Eye (tissue), 1 donor: ENCODE measurements around the gene LGALS13.
A peak's percentile ranks its signal among the peaks of the same experiment; 100 is the strongest.
"Not testable (repeated sequence)": the region's sequence is repeated elsewhere in the genome, so short reads cannot be mapped to it uniquely, and the experiment has no call there.

Experiments
- DNase-seq: peaks from one replicate; pipeline ENCODE4 v3.0.0-alpha.2; 2015

The LGALS13 gene

GRCh38 chr19:39623946-39624345, 21.6 kb downstream of the LGALS13 start:
- no peak for DNase-seq

DNA sequence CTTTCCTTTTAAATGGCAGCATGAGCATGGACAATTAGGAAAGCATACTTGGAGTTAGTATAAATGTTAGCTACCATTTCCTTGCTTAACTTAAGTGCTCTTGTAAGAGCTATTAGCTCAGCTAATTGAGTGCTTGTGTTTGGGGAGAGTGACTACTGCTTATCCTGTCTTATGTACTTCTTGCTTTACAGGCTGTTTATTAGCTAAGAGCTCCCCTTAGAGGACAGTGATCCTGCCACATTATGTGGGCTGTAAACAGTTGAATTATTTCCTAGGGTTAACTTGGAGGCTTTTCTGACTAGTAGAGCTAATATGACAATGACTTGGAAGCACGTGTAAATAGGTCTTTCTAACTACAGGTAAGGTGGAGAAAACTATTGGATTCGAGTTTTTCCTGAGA, 25.3 kb downstream of the LGALS13 start:
- not testable (repeated sequence) for DNase-seq

- no peak for DNase-seq
These were observed 28.9 kb downstream of the LGALS13 start for GRCh38 chr19:39631178-39631577.

DNA sequence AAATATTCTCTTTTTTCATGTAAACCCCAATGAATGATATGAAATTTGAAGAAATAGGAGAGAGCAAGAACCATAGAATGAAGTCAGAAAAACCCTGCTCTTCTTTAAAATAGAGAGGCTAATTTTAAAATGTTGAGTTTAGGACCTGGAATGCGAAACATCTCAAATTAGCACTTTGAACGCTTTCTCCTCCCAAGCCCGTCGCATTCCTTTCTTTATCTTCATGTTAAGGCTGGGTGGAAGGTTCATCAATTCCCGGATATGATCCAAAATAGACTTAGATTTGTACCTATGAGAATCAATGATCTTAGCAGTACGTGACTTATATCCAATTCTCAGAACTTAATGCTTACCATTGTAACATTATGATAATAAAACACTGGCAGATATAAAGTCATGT, 29.3 kb downstream of the LGALS13 start:
- DNase-seq, result no peak

GRCh38 chr19:39637891-39638290, 35.6 kb downstream of the LGALS13 start:
- no peak for DNase-seq

DNA sequence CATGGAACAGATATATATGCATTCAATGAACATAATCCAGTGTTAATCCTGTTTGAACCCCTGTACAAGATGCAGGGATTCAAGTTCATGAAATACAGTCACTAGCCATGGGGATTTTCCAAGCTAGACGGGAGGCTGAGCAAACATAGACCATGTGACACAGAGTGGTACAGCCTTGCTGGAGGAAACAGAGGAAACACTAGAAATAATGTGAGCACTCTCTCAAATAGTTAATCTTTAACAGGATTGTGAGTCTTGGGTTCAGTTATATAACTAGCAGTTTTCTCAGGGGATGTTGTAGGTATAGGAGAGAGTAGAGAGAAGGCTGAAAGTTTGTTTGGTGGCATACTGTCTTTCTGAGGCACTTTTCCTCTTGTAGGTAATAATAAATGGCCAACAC, 39.4 kb downstream of the LGALS13 start:
- no peak for DNase-seq

DNA sequence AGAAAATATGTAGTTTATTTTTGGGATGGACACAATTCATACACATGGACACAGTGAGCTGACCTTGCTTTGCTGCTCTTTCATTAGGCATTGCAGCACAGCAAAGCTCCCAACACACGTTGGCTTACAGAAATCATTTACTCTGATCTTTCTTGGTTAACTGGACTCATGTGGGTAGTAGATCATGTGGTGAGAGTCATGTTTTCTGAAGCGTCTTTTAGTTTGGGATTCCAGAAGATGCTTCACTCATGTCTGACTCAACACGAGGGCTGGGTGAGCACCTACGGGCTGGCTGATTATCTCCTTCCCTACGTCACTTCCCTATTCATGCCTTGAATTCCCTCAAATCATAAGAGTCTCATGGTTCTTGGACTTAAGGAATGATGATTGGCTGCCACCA, 41.3 kb downstream of the LGALS13 start:
- DNase-seq, result no peak

GRCh38 chr19:39645800-39646411, 43.6 kb downstream of the LGALS13 start:
- DNase-seq, result peak; percentile 50

DNA sequence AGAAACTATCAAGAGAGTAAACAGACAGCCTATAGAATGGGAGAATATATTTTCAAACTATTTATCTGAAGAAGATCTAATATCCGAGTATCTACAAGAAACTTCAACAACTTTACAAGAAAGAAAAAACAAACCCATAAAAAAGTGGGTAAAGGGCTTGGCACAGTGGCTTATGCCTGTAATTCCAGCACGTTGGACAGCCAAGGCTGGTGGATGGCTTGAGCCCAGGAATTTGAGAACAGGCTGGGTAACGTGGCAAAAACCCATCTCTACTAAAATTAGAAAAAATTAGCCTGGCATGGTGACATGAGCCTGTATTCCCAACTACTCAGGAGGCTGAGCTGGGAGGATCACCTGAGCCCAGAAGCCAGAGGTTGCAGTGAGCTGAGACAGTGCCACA, 45.6 kb downstream of the LGALS13 start:
- DNase-seq, result no peak

DNA sequence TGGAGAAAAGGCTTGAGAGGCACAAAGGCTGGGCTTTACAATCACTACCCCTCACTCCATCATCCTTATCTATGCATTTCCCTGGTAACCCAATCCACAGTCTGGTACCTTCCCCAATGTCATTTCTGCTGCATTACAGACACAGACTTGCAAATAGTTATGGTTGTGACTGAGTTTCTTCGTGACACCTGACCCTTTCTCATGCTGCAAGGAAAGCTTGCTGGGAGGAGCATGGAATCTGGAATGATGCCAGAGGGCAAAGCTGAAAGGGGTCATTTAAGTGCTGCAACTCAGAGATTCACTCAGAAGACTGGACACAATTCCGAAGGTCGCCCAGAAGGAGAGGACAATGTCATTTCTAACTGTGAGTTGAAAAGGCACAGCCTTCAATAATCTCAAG, 53.3 kb downstream of the LGALS13 start, which contains the start of gene LGALS16:
TSS of gene LGALS16 (plus strand) at position 301 of the 400 bp plus-strand sequence. CDS start at position 350, 49 bp downstream.
- no peak for DNase-seq
